HuH-7 (cell line): ENCODE results near the gene SGCA.

Experiments
- DNase-seq: peaks from one replicate; pipeline ENCODE4 v3.0.0; 2011; ENCODE audit warnings: low spot score

The SGCA gene

GRCh38 chr17:50149417-50150353 is 16.1 kb upstream of the SGCA start:
- peak; percentile 58 for DNase-seq

- no peak for DNase-seq
Observed at GRCh38 chr17:50150354-50151040, 15.3 kb upstream of the SGCA start, which contains the start of gene PPP1R9B. Gene PPP1R9B (minus strand): TSS chr17:50150677. CDS start chr17:50150513, 164 bp downstream.

- peak; percentile 98 for DNase-seq
Observed at GRCh38 chr17:50151041-50151936, 14.5 kb upstream of the SGCA start.

- peak; percentile 91 for DNase-seq
Observed at GRCh38 chr17:50151937-50152547, 13.8 kb upstream of the SGCA start.

GRCh38 chr17:50152736-50153135 is 13.1 kb upstream of the SGCA start:
- DNase-seq, result no peak

GRCh38 chr17:50153650-50154575 is 11.9 kb upstream of the SGCA start:
- DNase-seq, result no peak

- DNase-seq, result no peak
Observed at GRCh38 chr17:50154604-50155003, 11.2 kb upstream of the SGCA start.

- no peak for DNase-seq
Observed at GRCh38 chr17:50155115-50155819, 10.5 kb upstream of the SGCA start.

- DNase-seq, result no peak
Observed at GRCh38 chr17:50157891-50158290, 7.9 kb upstream of the SGCA start.

GRCh38 chr17:50161023-50161910 is 4.5 kb upstream of the SGCA start:
- DNase-seq, result peak; percentile 100

- DNase-seq, result no peak
Observed at GRCh38 chr17:50161911-50162288, 3.9 kb upstream of the SGCA start.

GRCh38 chr17:50162466-50163254 is 3.1 kb upstream of the SGCA start:
- no peak for DNase-seq

GRCh38 chr17:50163843-50164696 is 1.7 kb upstream of the SGCA start:
- DNase-seq, result no peak

- DNase-seq, result no peak
Observed at GRCh38 chr17:50164697-50164988, 1.2 kb upstream of the SGCA start.

- DNase-seq, result no peak
Observed at GRCh38 chr17:50165066-50165465, 739 bp upstream of the SGCA start.

- DNase-seq, result no peak
Observed at GRCh38 chr17:50165466-50165865, 339 bp upstream of the SGCA start.

GRCh38 chr17:50166518-50167181 is 845 bp downstream of the SGCA start:
- no peak for DNase-seq
